Karpas-422 (cell line): ENCODE results near the gene IGLON5. TPM values are rescaled to one million over a fixed set of nuclear protein-coding genes. Genes with fewer than 3 reads are reported as not detected.

Source experiments
- DNase-seq: peaks from one replicate; pipeline ENCODE4 v3.0.0-alpha.2; 2015
- H2AFZ ChIP-seq: fragments of 200-600 bp; sonication (generic); 2 replicates; pipeline ENCODE4 v1.6.1; 2014; ENCODE audit warnings: antibody characterized with exemption, low read length, mixed read lengths
- H3K27ac ChIP-seq: fragments of 200-600 bp; sonication (generic); 2 replicates; pipeline ENCODE4 v1.5.1; 2014; ENCODE audit warnings: mild to moderate bottlenecking, low read length, moderate library complexity
- H3K27me3 ChIP-seq: fragments of 200-600 bp; sonication (generic); 2 replicates; pipeline ENCODE4 v1.6.1; 2014; ENCODE audit warnings: low read length, mixed read lengths
- H3K36me3 ChIP-seq: fragments of 200-600 bp; sonication (generic); 2 replicates; pipeline ENCODE4 v1.6.1; 2014; ENCODE audit warnings: low read length, mixed read lengths; ENCODE audit not compliant: insufficient read depth
- H3K4me1 ChIP-seq: fragments of 200-600 bp; sonication (generic); 2 replicates; pipeline ENCODE4 v1.6.1; 2014; ENCODE audit warnings: mild to moderate bottlenecking, low read length, mixed read lengths
- H3K4me2 ChIP-seq: fragments of 200-600 bp; sonication (generic); 2 replicates; pipeline ENCODE4 v1.6.1; 2014; ENCODE audit warnings: low read length, low read depth, mild to moderate bottlenecking; ENCODE audit not compliant: poor library complexity, severe bottlenecking
- H3K4me3 ChIP-seq: fragments of 200-600 bp; sonication (generic); 2 replicates; pipeline ENCODE4 v1.5.1; 2014; ENCODE audit warnings: mild to moderate bottlenecking, antibody characterized with exemption, low read length, mixed read lengths
- H3K79me2 ChIP-seq: fragments of 200-600 bp; sonication (generic); 2 replicates; pipeline ENCODE4 v1.6.1; 2014; ENCODE audit warnings: mild to moderate bottlenecking, low read length, mixed read lengths
- H3K9ac ChIP-seq: fragments of 200-600 bp; sonication (generic); 2 replicates; pipeline ENCODE4 v1.6.0; 2014; ENCODE audit warnings: low read length
- H3K9me2 ChIP-seq: fragments of 200-600 bp; sonication (generic), shearing (Covaris generic); replicated peaks from 2 replicates; pipeline ENCODE4 v1.6.0; 2014; ENCODE audit warnings: mild to moderate bottlenecking, low read length, moderate library complexity; ENCODE audit not compliant: insufficient read depth
- H3K9me3 ChIP-seq: fragments of 300-700, 200-600 bp; sonication (generic); 2 replicates; pipeline ENCODE4 v1.6.1; 2014; ENCODE audit warnings: low read length, mixed read lengths
- H4K20me1 ChIP-seq: fragments of 200-600 bp; sonication (generic); 2 replicates; pipeline ENCODE4 v1.6.1; 2014; ENCODE audit warnings: mild to moderate bottlenecking, antibody characterized with exemption, low read length, low read depth; ENCODE audit not compliant: insufficient read depth
- total RNA-seq: library from RNA; depleted of rRNA; stranded (reverse); fragments of >200 nt; shearing (Covaris generic); gene quantifications from 2 replicates; pipeline ENCODE4 v1.2.3, GENCODE V29; 2014; ENCODE audit warnings: low replicate concordance

The IGLON5 gene
- total RNA-seq, 1 experiment from 2014 or later, result not detected

GRCh38 chr19:51329411-51329810, 18.0 kb downstream of the IGLON5 start:
- no peak overlapping the region for H3K4me3 ChIP-seq

GRCh38 chr19:51330366-51330765, 18.9 kb downstream of the IGLON5 start:
- no peak overlapping the region for H3K4me2 ChIP-seq
- H3K27me3 ChIP-seq, result no peaks in the 10 kb centered on the region
- H4K20me1 ChIP-seq, result no peaks in the 10 kb centered on the region
- H3K9me3 ChIP-seq, result no peaks in the 10 kb centered on the region
- H3K4me3 ChIP-seq, result no peak overlapping the region
- H3K36me3 ChIP-seq, result peaks cover 16% of the 10 kb centered on the region
- H3K27ac ChIP-seq, result no peak overlapping the region
- H3K79me2 ChIP-seq, result peaks cover 6% of the 10 kb centered on the region; the same call in 1 of the 2 replicates
- peaks cover 14% of the 10 kb centered on the region for H3K4me1 ChIP-seq
- DNase-seq, result no peak
- H2AFZ ChIP-seq, result no peak overlapping the region
- no peaks in the 10 kb centered on the region for H3K9me2 ChIP-seq
- no peak overlapping the region for H3K9ac ChIP-seq

More at GRCh38 chr19:51329411-51329810, 18.0 kb downstream of the IGLON5 start:
- no peaks in the 10 kb centered on the region for H4K20me1 ChIP-seq
- H3K79me2 ChIP-seq, result peaks cover 6% of the 10 kb centered on the region; the same call in 1 of the 2 replicates
- DNase-seq, result no peak
- peaks cover 16% of the 10 kb centered on the region for H3K36me3 ChIP-seq
- no peak overlapping the region for H3K9ac ChIP-seq
- no peaks in the 10 kb centered on the region for H3K9me3 ChIP-seq
- no peak overlapping the region for H3K4me2 ChIP-seq
- H3K9me2 ChIP-seq, result no peaks in the 10 kb centered on the region
- no peak overlapping the region for H3K27ac ChIP-seq
- no peak overlapping the region for H2AFZ ChIP-seq
- no peaks in the 10 kb centered on the region for H3K27me3 ChIP-seq
- peaks cover 14% of the 10 kb centered on the region for H3K4me1 ChIP-seq

GRCh38 chr19:51331193-51331592, 19.7 kb downstream of the IGLON5 start:
- H3K9me2 ChIP-seq, result no peaks in the 10 kb centered on the region
- H3K4me2 ChIP-seq, result no peak overlapping the region
- H4K20me1 ChIP-seq, result no peaks in the 10 kb centered on the region
- H3K27ac ChIP-seq, result no peak overlapping the region
- H3K27me3 ChIP-seq, result no peaks in the 10 kb centered on the region
- H3K4me1 ChIP-seq, result peaks cover 14% of the 10 kb centered on the region
- H3K79me2 ChIP-seq, result peaks cover 6% of the 10 kb centered on the region; the same call in 1 of the 2 replicates
- no peak overlapping the region for H3K4me3 ChIP-seq
- H3K36me3 ChIP-seq, result peaks cover 16% of the 10 kb centered on the region
- H3K9me3 ChIP-seq, result no peaks in the 10 kb centered on the region
- no peak overlapping the region for H3K9ac ChIP-seq
- DNase-seq, result no peak
- H2AFZ ChIP-seq, result no peak overlapping the region

GRCh38 chr19:51331716-51332115, 20.3 kb downstream of the IGLON5 start:
- Histone ChIP-seq H3K9me3 (no peaks in the 10 kb centered on the region), H3K79me2 (peaks cover 6% of the 10 kb centered on the region; the same call in 1 of the 2 replicates), H3K9me2 (no peaks in the 10 kb centered on the region), H2AFZ (no peak overlapping the region), H3K9ac (no peak overlapping the region), H3K4me2 (no peak overlapping the region), H3K36me3 (peaks cover 16% of the 10 kb centered on the region), H3K4me3 (no peak overlapping the region), H3K27ac (no peak overlapping the region), H3K27me3 (no peaks in the 10 kb centered on the region), H3K4me1 (peaks cover 14% of the 10 kb centered on the region), H4K20me1 (no peaks in the 10 kb centered on the region)
- no peak for DNase-seq

GRCh38 chr19:51333836-51334460, 22.5 kb downstream of the IGLON5 start:
- Histone ChIP-seq H3K79me2 (peaks cover 6% of the 10 kb centered on the region; the same call in 1 of the 2 replicates), H4K20me1 (no peaks in the 10 kb centered on the region), H3K9ac (peak overlapping the region; percentile 63), H3K36me3 (peaks cover 16% of the 10 kb centered on the region), H3K27ac (no peak overlapping the region; the same call in 1 of the 2 replicates), H2AFZ (peak overlapping the region; percentile 48; the same call in 1 of the 2 replicates), H3K4me3 (peak overlapping the region; percentile 67), H3K9me3 (no peaks in the 10 kb centered on the region), H3K9me2 (no peaks in the 10 kb centered on the region), H3K4me1 (peaks cover 22% of the 10 kb centered on the region), H3K4me2 (peak overlapping the region; percentile 58), H3K27me3 (no peaks in the 10 kb centered on the region)
- DNase-seq, result peak; percentile 97

- H3K4me3 ChIP-seq, result no peak overlapping the region
- no peaks in the 10 kb centered on the region for H3K9me2 ChIP-seq
- DNase-seq, result no peak
Measured at GRCh38 chr19:51337141-51337860, 25.9 kb downstream of the IGLON5 start.

GRCh38 chr19:51337861-51338562, 26.6 kb downstream of the IGLON5 start:
- Histone ChIP-seq H3K27ac (peak overlapping the region; percentile 30; the same call in 1 of the 2 replicates), H3K4me3 (peak overlapping the region; percentile 66), H3K4me1 (peaks cover 30% of the 10 kb centered on the region), H3K36me3 (no peaks in the 10 kb centered on the region), H3K4me2 (peak overlapping the region; percentile 65), H3K9me2 (no peaks in the 10 kb centered on the region), H3K9me3 (no peaks in the 10 kb centered on the region), H4K20me1 (no peaks in the 10 kb centered on the region), H3K27me3 (no peaks in the 10 kb centered on the region), H2AFZ (peak overlapping the region; percentile 50; the same call in 1 of the 2 replicates), H3K9ac (peak overlapping the region; percentile 67), H3K79me2 (peaks cover 4% of the 10 kb centered on the region; the same call in 1 of the 2 replicates)
- DNase-seq, result no peak

More at GRCh38 chr19:51337141-51337860, 25.9 kb downstream of the IGLON5 start:
- H2AFZ ChIP-seq, result no peak overlapping the region
- H4K20me1 ChIP-seq, result no peaks in the 10 kb centered on the region
- no peak overlapping the region for H3K27ac ChIP-seq
- H3K79me2 ChIP-seq, result peaks cover 6% of the 10 kb centered on the region; the same call in 1 of the 2 replicates
- peaks cover 2% of the 10 kb centered on the region; the same call in 1 of the 2 replicates for H3K36me3 ChIP-seq
- no peaks in the 10 kb centered on the region for H3K9me3 ChIP-seq
- peaks cover 28% of the 10 kb centered on the region for H3K4me1 ChIP-seq
- no peak overlapping the region for H3K9ac ChIP-seq
- no peaks in the 10 kb centered on the region for H3K27me3 ChIP-seq
- H3K4me2 ChIP-seq, result no peak overlapping the region
